ENCODE measurements around the gene CENPM. TPM values are rescaled to one million over a fixed set of nuclear protein-coding genes. Genes with fewer than 3 reads are reported as not detected.

Gene CENPM
- total and polyA plus RNA-seq, 2 donors (not counting 3 experiments of a cell fraction or from before 2014, with no cell fraction given), result 34.5 to 37.4 TPM

DNA sequence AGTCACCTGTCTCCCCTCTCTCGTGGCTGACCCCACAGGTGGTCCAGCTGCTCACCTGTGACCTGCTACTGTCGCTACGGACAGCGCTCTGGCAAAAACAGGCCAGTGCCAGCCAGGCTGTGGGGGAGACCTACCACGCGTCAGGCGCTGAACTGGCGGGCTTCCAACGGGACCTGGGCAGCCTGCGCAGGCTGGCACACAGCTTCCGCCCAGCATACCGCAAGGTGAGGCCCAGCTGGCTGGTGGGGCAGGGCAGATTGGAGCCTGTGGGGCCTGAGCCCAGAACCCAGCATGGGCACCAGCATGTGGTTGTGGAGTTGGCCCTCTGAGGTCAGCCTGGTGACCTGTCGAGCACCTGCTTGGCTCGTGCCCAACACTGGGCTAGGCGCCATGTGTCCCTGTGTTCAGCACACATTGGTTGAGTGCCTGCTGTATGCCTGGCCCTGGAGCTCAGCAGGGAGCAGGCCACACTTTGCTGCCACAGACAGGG, 44.0 kb downstream of the CENPM start:
- Histone ChIP-seq H3K9me3 (replicated peaks; ENCODE audit: control insufficient read depth, insufficient read depth, low read length) (no peaks in the 10 kb centered on the region), H2AFZ (ENCODE audit: low read depth, low read length) (no peak overlapping the region), H3K36me3 (ENCODE audit: control insufficient read depth in 2 of 2, extremely low read depth in 1 of 2, insufficient read depth in 2 of 2, low read length in 2 of 2) (peaks cover 23 to 51% of the 10 kb centered on the region in 2 experiments), H3K27me3 (ENCODE audit: control insufficient read depth in 2 of 2, insufficient read depth in 2 of 2, low read length in 2 of 2) (no peaks in the 10 kb centered on the region), H3K9me1 (replicated peaks; ENCODE audit: control insufficient read depth, extremely low read depth, insufficient read depth, low read length) (no peaks in the 10 kb centered on the region), H3K4me1 (ENCODE audit: control insufficient read depth, extremely low read depth, insufficient read depth, low read length) (no peaks in the 10 kb centered on the region), H3K4me3 (replicated peaks in 1 of 3; ENCODE audit: insufficient read depth in 1 of 3, low read depth in 1 of 3, low read length in 3 of 3) (no peak overlapping the region), H3K9ac (replicated peaks; ENCODE audit: extremely low read depth, insufficient read depth, low read length) (no peak overlapping the region), H3K4me2 (ENCODE audit: insufficient read depth, low read length) (no peak overlapping the region), H3K79me2 (ENCODE audit: control insufficient read depth, insufficient read depth, low read length) (no peaks in the 10 kb centered on the region), H3K27ac (ENCODE audit: insufficient read depth, low read depth, low read length) (no peak overlapping the region), H4K20me1 (replicated peaks; ENCODE audit: control insufficient read depth, extremely low read depth, insufficient read depth, low read length) (no peaks in the 10 kb centered on the region)
- BruUV-seq (replicated peaks), result no TSS peak
- POLR2A ChIA-PET, result no interaction called here
- DNase-seq (ENCODE audit: low read depth, low spot score), result no peak
- no peak for FAIRE-seq
- CTCF ChIA-PET, result interaction anchor here (0.9 to 1.3 kb wide), 4 partner anchors 9 to 156 kb away, joined by 3 to 4 read pairs (median 3); no protein-coding TSS in a partner anchor
- TF ChIP-seq POLR2A (IDR thresholded peaks at IDR 0.05; ENCODE audit: low read depth, low read length), result no peak
- intact Hi-C loops (cut with micrococcal nuclease) (no loop called here), dilution Hi-C loops (cut with MboI; ENCODE audit: extremely low pct_ligation_motif_present, low sequenced_read_pairs) (no loop called here)

DNA sequence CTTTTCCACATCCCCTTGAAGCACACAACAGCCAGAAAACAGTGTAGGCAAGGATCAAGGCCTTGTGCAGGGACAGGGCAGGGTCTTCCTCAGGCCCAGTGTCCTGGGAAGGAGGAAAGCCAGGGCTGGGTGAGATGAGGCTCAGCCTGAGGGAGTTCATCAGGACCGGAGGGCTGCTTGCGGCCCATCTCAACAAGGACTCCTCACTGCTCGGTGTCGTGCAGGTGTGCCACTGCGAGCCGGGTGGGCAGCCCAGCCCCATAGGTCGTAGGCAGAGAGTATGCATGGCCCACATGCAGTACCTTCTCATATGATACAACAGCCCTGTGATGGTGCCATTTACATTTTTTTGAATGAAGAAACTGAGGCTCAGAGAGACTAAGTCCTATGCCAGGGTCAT, 44.9 kb downstream of the CENPM start:
- dilution Hi-C loops (cut with MboI; ENCODE audit: extremely low pct_ligation_motif_present, low sequenced_read_pairs), result no loop called here
- peaks cover 26 to 57% of the 10 kb centered on the region in 2 experiments for H3K36me3 ChIP-seq (ENCODE audit: control insufficient read depth in 2 of 2, extremely low read depth in 1 of 2, insufficient read depth in 2 of 2, low read length in 2 of 2)

More for the DNA sequence above, 44.9 kb downstream of the CENPM start:
- BruUV-seq (replicated peaks), result no TSS peak
- Histone ChIP-seq H4K20me1 (replicated peaks; ENCODE audit: control insufficient read depth, extremely low read depth, insufficient read depth, low read length) (no peaks in the 10 kb centered on the region), H3K9ac (replicated peaks; ENCODE audit: extremely low read depth, insufficient read depth, low read length) (no peak overlapping the region), H3K4me1 (ENCODE audit: control insufficient read depth, extremely low read depth, insufficient read depth, low read length) (no peaks in the 10 kb centered on the region), H3K9me1 (replicated peaks; ENCODE audit: control insufficient read depth, extremely low read depth, insufficient read depth, low read length) (no peaks in the 10 kb centered on the region), H2AFZ (ENCODE audit: low read depth, low read length) (no peak overlapping the region), H3K4me2 (ENCODE audit: insufficient read depth, low read length) (no peak overlapping the region), H3K4me3 (replicated peaks in 1 of 3; ENCODE audit: insufficient read depth in 1 of 3, low read depth in 1 of 3, low read length in 3 of 3) (no peak overlapping the region), H3K9me3 (replicated peaks; ENCODE audit: control insufficient read depth, insufficient read depth, low read length) (no peaks in the 10 kb centered on the region), H3K27ac (ENCODE audit: insufficient read depth, low read depth, low read length) (no peak overlapping the region), H3K79me2 (ENCODE audit: control insufficient read depth, insufficient read depth, low read length) (no peaks in the 10 kb centered on the region), H3K27me3 (ENCODE audit: control insufficient read depth in 2 of 2, insufficient read depth in 2 of 2, low read length in 2 of 2) (no peaks in the 10 kb centered on the region)
- ChIA-PET POLR2A (interaction anchor here (0.6 kb wide), 1 partner anchor 231 kb away, joined by 4 read pairs; no protein-coding TSS in a partner anchor), CTCF (no interaction called here)
- TF ChIP-seq, protein P1, sequence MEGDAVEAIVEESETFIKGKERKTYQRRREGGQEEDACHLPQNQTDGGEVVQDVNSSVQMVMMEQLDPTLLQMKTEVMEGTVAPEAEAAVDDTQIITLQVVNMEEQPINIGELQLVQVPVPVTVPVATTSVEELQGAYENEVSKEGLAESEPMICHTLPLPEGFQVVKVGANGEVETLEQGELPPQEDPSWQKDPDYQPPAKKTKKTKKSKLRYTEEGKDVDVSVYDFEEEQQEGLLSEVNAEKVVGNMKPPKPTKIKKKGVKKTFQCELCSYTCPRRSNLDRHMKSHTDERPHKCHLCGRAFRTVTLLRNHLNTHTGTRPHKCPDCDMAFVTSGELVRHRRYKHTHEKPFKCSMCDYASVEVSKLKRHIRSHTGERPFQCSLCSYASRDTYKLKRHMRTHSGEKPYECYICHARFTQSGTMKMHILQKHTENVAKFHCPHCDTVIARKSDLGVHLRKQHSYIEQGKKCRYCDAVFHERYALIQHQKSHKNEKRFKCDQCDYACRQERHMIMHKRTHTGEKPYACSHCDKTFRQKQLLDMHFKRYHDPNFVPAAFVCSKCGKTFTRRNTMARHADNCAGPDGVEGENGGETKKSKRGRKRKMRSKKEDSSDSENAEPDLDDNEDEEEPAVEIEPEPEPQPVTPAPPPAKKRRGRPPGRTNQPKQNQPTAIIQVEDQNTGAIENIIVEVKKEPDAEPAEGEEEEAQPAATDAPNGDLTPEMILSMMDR (IDR thresholded peaks at IDR 0.05; ENCODE audit: extremely low read depth in 1 of 2, insufficient read depth in 1 of 2, low read depth in 1 of 2, low read length in 2 of 2), result no peak
- TF ChIP-seq FOS (IDR thresholded peaks at IDR 0.05; ENCODE audit: borderline replicate concordance, insufficient read depth, low read length), result no peak
- TF ChIP-seq, protein P2, sequence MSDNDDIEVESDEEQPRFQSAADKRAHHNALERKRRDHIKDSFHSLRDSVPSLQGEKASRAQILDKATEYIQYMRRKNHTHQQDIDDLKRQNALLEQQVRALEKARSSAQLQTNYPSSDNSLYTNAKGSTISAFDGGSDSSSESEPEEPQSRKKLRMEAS (IDR thresholded peaks at IDR 0.05; ENCODE audit: insufficient read depth, insufficient read length), result no peak
- TF ChIP-seq GATA2 (IDR thresholded peaks at IDR 0.05; ENCODE audit: insufficient read depth, insufficient read length, low read depth, low read length), result no peak
- no peak for TF ChIP-seq EZH2 (IDR thresholded peaks at IDR 0.05; ENCODE audit: borderline replicate concordance, low read depth, low read length, severe bottlenecking)
- no peak for TF ChIP-seq POLR2A (IDR thresholded peaks at IDR 0.05; ENCODE audit: low read depth, low read length)
- TF ChIP-seq POLR2AphosphoS5 (IDR thresholded peaks at IDR 0.05; ENCODE audit: insufficient read depth, low read depth, low read length), result no peak
- TF ChIP-seq MYC (IDR thresholded peaks at IDR 0.05; ENCODE audit: low read depth, low read length), result no peak
- no peak for TF ChIP-seq JUN (IDR thresholded peaks at IDR 0.05; ENCODE audit: borderline replicate concordance, insufficient read depth, insufficient read length, low read depth)
- intact Hi-C loops (cut with micrococcal nuclease), result no loop called here
- DNase-seq (ENCODE audit: low read depth, low spot score) (no peak), FAIRE-seq (no peak)
